GM04503 (cell line): Measurements from ENCODE around the gene LAT.

Experiments
- DNase-seq: peaks from one replicate; pipeline ENCODE4 v3.0.0-alpha.2; 2012; ENCODE audit warnings: low read depth

Gene LAT

DNA sequence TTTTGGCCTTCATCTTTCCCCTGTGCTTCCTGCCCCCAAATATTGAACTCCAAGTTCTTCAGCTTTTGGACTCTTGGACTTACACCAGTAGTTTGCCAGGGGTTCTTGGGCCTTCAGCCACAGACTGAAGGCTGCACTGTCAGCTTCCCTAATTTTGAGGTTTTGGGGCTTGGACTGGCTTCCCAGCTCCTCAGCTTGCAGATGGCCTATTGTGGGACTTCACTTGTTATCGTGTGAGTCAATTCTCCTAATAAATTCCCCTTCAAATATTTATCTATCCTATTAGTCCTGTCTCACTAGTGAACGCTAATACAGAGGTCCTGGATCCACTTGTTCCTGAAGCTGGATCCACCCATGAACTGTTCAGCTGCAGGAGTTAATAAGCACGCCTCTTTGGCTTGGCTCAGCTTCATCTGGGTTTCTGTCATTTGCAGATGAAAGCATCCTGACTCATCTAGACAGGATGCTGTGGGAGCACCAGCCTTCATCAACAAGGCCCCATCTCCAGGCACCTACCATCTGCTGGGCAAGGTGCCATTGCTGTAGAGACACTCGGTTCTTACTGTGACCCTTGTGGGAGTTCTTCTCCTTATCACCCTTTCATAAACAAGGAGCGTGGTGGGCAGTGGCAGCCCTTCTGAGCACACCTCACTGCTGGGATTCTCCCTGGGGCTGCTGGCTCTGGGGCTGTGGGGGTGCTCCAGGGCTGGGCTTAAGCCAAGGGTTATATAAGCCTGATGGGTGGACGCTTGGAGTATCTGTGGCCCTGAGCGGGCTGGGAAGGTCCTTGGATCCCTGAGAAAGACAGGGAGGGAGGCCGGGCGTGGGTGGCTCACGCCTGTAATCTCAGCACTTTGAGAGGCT, 23.1 kb downstream of the LAT start:
- DNase-seq: peak; percentile 58

DNA sequence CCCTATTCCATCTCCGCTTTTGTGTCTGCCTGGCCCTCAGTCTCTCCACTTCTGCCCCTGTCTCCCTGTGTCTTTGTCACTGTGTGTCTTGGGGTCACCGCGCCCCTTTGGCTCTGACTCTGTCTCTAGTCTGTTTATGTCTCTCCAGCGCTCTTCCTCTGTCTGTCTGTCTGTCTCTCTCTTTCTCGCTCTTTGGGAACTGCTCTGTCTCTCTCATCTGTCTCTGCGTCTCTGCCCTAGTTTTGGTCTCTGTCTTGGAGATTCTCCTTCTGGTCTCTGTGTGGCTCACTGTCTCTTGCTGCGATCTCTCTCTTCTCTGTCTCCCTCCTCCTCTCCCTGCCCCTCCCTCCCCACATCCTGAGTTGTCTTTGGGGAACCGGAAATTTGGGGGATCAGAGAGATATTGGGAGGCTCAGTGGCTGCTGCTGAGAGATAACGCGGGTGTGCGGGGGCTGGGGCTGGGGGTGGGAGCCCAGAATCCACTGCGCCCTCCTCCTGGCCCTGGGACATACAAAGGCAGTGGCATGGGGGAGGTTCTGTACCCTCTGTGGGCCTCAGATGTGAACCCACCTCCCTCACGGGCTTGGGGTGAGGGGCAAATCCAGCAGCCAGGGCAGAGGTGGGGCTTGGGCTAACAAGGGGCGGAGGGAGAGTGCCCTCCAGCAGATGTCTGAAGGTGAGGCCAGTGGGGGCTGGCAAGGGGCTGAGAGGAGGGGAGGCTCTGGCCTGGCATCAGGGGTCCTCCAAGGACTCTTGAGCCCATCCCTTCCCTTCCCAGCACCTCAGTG, 24.4 kb downstream of the LAT start:
- DNase-seq: no peak

DNA sequence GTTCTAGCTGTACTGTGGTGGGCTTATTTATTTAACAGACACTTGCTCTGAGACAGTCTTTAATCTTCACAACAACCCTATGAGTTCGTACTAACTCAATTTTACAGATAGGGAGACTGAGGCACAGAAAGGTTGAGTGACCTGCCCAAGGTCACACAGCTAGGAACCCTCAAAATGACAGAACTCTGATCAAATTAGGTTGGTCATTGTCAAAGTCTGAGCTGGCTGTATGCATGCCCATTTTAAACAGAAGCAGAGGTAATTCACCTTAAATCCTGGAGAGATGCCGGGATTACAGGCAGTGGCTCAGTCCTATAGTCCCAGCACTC, 24.9 kb downstream of the LAT start:
- DNase-seq: no peak

DNA sequence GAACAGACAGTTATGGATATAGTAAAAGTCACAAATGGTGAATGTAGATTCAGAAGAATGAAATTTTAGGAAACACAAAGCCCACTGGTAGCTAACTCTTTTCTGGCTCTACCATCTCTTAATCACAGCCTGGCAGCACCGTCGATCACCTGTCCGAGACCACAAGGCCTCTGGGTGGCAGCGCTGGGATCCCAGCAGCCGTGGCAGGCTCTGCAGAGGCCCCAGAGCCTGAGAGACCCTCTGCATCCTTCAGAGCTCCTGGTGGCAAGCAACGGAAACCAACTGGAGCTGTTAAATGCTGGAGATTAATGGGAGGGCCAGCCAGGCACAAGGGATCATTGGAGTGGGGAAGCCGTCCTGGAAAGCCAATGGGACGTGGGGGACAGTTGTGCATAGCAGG, 26.3 kb downstream of the LAT start:
- no peak for DNase-seq

DNA sequence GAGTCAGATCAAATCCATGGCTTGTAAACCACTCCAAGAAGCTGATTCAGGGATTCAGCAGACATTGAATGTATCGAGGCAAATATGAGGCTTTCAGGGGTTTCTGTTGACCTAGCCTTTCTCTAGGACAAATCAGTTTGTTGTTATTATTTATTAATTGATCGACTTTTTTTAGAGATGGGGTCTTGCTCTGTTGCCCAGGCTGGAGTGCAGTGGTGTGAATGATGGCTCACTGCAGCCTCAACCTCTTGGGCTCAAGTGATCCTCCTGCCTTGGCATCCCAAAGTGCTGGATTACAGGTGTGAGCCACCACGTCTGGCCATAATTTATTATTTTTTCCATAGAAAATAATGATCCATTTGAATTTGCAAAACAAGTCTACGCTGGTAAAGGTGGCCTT, 27.0 kb downstream of the LAT start:
- DNase-seq: no peak

DNA sequence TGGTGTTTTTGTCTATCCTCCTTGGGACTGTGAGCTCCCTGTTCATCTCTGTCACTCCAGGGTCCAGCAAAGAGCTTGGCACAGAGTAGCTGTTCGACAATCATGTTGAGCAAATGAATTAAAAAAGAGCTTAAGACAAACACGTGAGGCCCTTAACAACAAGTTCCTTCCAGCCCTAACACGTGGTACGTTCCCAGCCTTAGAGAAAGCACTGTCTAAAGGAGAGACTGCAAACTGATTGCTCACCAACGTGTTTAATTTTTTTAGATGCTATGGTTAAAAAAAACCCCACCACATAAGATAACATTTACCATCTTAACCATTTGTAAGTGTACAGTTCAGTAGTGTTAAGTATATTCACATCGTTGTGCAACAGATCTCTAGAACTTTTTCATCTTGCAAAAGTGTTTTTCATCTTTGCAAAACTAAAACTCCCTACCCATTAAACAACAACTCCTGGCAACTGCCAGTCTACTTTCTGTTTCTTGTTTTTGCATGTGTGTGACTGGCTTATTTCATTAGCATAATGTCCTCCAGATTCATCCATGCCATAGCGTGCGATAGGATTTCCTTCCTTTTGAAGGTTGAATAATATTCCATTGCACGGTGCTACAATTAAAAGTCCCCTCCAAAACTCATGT, 28.2 kb downstream of the LAT start:
- DNase-seq: no peak

DNA sequence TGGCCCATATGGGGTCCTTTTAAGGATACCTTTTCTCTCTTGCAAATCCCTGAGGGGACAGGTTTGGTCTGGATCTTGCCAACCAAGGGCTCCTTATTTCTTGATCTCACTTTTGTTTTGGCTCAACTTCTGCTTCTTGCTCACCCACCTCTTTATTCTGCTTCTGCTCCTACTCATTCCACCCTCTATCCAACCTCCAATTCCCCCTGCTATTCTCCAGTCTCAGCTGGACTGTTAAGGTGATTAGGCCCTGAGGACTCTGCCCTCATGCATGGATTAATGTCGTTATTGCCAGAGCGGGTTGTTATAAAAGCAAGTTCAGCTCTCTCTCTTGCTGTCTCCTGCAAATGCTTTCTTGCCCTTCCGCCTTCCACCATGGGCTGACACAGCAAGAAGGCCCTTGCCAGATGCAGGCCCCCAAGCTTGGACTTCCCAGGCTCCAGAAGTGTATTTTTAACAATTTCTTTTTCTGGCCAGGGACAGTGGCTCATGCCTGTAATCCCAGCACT, 29.8 kb downstream of the LAT start:
- no peak for DNase-seq

DNA sequence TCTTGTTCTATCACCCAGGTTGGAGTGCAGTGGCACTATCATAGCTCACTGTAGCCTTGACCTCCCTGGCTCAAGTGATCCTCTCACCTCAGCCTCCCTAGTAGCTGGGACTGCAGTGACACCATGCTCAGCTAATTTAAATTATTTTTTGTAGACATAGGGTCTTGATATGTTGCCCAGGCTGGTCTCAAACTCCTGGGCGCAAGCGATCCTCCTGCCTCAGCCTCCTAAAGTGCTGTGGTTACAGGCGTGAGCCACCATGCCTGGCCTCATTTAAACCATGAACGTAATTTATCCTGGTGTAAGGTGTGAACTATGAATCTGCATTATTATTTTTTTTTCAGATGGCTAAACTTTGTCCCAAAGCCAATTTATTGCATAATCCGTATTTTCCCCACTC, 37.3 kb downstream of the LAT start:
- DNase-seq: no peak

DNA sequence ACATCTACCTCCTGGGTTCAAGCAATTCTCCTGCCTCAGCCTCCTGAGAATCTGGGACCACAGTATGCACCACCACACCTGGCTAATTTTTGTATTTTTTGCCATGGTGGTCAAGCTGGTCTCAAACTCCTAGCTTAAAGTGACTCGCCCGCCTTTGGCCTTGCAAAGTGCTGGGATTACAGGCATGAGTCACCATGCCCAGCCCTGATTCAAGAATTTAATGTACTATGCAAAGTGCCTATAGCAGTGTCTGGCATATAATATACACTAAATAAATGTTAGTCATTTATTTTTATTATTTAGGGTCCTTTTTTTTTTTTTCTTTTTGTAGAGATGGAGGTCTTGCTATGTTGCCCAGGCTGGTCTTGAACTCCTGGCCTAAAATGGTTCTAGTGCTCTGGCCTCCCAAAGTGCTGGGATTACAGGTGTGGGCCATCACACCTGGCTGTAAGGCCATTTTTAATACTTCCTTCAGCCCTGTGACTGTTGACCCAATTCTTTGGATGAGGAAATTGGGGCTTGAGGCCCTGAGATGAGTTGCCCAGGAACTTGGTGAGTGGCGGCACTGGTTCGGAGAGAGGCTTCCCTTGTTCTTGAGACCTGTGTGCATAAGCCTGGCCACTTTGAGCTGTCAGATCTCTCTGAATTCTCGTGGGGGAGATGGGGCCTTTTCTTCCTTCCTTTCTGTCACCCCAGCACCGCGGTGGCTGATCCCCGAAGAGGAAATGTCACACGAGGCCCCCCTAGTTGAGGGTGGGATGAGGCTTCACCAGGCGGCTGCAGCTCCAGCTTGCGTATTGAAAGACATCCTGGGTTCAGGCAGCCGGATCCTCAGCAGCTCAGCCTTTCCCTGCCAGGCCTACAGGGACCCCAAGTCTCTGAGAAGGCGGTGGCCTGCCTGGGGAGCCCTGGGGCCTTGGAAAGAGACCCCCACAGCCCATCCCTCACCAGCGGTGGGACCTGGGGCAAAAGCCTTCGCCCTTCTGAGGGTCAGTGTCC, 38.7 kb downstream of the LAT start:
- no peak for DNase-seq

DNA sequence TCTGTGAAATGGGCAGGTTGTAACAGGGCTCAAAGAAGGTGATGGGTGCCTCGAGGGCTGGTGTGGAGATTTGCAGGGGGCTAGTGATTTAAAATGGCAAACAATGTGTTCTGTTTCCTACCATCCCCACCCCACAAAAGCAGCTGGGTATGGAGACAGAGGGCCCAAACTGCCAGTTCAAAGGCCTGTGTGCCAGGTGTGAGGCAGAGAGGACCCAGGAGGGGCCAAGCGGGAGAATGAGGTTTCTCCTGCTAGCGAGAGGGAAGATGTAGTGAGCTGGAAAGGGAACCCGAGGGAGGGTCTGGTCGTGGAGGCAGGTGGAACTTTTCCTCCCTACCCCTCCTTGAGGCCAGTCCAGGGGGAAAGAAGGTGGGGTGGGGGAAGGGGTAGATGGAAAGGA, 39.4 kb downstream of the LAT start:
- no peak for DNase-seq

DNA sequence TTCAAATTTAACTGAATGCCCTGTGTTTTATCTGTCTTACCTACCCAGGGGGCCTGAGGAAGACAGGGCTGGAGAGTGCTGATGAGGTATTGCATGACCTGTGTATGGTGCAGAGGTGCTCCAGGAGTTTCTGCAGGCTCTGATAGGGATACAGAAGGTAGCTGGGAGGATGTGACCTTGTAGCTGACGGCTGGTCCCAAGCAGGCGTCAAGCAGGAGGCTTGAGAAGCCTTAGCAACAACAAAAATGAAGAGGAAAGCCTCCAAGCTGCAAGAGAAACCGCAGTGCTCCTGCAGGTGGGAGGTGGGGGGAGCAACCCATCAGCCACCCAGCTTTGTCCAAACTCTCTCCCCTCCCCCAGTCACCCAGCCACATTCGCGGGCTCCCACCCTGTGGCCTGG, 40.4 kb downstream of the LAT start:
- no peak for DNase-seq

DNA sequence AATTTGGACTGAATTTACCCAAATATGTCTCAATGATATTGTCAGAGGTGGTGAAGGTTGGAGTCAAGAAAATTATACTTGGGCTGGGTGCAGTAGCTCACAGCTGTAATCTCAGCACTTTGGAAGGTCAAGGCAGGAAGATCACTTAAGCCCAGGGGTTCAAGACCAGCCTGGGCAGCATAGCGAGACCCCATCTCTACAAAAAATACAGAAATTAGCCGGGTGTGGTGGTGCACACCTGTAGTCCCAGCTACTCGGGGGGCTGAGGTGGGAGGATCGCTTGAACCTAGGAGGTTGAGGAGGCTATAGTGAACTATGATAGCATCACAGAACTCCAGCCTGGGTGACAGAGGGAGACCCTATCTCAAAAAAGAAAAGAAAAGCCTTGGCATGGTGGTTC, 40.9 kb downstream of the LAT start:
- no peak for DNase-seq

DNA sequence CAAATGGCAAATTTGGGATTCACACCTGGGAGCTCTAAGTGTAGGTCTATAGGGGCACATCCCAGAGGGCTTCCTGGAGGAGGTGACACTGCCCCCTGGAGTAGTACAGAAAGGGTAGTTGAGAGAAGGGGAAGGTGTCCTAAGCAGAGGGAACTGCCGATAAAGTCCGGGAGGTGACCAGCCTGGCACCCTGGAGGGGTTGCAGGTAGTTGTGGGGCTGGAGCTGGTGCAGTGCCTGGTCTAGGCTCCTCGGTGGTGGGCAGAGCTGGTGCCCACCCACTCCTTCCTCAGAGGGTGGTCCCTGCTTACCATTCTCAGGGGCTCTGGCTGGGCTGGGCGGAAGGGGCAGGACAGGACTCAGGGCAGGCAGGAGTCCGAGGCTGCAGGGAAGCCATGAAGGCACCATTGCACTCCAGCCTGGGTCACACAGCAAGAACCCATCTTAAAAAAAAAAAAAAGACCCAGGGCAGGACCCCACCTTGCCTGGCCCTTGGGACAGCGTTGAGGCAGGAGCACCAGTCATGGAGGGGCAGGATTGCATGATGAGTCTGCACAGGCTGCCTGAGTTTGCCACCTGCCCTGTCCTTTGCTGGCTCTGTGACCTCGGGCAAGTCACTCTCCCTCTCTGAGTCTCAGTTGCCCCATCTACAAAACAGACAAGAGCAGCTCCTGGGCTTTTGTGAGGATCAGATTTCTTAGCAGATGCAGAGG, 43.8 kb downstream of the LAT start:
- no peak for DNase-seq

DNA sequence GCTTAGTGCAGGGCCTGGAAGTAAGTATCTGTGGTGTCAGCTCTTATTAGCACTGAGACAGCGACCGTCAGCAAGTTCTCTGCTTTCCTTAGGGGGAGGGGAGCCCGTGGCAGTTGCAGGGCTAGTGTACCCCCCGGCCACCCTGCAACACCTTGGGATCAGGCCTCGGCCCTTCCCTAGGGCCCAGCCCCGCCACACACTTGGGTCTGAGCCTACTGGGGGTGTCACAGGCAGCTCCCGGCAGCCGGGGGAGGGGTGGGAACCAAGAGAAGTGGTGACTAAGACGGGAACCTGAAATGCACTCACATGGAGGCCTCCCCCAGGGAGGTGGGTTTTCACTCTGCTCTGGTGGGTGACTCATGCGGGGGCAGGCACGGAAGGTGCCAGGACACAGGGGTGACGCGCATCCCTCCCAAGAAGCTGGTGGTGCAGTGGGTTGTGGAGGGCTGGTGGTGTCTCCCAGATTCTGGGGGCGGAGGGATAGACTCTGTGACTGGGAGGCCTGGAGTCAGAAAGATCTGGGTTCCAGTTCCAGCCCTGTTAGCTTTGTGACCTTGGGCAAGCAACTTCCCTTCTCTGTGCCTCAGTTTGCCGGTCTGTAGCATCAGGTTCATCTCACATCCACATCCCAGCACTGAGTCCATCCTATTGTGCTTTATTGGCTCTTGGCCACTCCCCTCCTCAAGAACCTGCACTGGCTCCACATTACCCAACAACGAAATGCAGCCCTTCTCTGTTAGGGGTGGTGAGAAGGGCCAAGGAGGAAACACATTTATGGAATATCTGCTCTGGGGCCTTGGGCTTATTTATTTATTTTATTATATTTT, 44.5 kb downstream of the LAT start:
- DNase-seq: peak; percentile 62

DNA sequence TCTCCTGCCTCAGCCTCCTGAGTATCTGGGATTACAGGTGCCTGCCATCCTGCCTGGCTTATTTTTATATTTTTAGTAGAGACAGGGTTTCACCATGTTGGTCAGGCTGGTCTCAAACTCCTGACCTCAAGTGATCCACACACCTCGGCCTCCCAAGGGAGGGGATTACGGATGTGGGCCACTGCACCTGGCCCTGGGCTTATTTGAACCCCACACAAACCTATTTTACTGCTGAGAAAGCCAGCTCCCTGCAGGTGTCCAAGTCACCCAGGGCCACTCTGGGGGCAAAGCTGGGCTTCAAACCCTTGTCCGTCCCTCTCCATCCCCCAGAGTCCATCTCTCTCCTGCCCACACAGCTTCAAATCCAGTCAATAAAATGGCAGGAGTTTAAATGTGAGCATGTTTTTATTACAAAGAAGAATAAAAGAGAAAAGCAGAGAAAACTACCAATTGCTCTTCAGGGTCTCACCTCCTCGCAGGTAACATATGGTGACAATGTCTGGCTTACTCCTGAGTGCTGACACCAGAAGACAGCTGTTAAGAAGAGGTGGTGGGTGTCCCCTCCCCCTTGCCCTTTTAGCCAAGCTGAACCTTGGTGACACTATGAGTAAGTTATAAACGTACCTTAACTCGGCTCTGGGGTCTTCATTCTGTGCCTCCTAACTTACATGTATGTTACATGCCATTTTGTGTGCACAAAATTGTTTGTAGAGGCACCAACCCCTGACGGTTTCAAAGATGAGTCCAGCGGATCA, 45.4 kb downstream of the LAT start:
- DNase-seq: no peak
